Activated CD4-positive, CD25-positive, alpha-beta regulatory T cell (primary cell): ENCODE measurements around the gene PAH.
"Not testable (repeated sequence)": the region's sequence is repeated elsewhere in the genome, so short reads cannot be mapped to it uniquely, and the experiment has no call there.

Source experiments
- DNase-seq, 4 experiments: peaks; one replicate each; lab custom pipeline; 2025; lab: John Stamatoyannopoulos, UW

PAH gene

DNA sequence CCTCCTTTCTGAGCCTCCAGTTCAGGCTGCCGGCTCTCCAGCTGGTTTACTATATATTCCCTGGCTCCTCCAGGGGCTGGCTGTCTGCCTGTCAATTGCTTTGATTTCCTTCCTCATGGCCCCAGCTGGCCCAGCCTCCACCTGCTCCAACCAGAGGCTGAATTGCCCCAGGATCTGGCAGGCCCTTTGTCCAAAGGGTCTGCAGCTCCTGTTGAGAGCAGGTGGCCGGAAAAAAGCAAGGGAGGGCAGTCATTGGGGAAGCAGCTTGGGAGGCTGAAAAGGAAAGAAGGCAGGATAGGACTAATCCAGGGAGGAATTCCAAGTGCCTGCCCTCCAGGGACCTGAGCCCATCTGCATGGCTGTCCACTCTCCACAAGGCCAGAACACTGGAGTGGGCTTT is 25.3 kb downstream of the PAH start:
- DNase-seq = no peak

DNA sequence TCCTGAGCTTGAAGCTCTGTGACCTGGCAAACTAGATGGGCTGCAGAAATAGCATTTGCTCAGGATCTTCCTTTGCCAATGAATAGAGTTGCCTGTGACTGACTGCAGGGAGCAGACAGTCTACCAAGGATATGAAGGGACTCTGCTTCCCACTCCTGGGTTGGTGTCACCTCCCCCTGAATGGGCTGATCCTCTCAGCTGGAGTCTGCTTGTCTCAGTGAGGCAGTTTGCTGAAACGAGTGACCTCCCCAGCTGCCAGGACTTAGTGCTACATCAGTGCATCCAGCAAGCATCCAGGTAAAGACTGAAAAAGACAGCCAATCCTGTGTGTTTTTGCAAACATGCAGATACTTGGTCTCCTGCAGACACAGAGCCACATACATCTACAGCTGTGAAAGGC is 28.5 kb downstream of the PAH start:
- DNase-seq = no peak

DNA sequence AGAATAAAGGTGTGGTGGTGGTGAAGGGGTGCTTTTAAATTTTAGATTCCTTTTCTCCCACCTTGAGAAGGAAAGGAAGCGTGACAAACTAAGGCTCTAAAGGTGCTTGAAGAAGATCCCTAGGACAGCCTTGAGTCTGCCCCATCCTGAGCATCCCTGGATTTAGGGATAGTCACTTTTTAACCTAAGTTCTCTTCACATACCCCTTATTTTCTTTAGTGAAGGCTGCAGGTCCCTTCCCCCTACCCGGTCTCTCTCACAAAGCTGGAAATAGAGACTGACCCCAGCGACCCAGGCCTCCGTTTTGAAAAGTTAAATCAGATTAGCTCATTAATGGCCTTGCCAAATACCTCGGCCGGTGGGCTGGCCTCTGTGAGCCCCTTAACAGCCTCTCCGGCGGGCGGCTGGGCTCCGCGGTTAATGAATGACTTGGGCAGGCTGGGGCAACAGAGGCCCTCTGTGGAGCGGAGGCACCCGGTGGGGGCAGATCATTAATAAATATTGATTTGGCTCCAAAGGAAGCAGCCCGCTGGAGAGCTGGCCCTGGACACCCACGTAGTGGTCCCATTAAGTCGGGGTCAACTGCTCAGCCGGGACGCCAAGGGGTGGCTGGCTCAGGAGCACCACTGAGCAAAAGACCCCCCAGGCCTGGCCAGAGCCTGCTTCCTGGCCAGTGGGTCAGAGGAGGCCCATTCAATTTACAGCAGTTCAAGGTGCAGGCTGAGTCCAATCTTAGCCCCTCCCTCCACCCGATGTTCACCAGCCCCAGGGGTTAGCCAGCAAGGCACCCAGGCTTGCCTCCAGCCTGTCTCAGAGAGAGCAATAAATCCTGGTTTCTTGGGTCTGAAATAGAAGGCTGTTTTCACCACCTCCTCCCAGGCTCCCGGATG is 31.8 kb downstream of the PAH start:
- no peak for DNase-seq

DNA sequence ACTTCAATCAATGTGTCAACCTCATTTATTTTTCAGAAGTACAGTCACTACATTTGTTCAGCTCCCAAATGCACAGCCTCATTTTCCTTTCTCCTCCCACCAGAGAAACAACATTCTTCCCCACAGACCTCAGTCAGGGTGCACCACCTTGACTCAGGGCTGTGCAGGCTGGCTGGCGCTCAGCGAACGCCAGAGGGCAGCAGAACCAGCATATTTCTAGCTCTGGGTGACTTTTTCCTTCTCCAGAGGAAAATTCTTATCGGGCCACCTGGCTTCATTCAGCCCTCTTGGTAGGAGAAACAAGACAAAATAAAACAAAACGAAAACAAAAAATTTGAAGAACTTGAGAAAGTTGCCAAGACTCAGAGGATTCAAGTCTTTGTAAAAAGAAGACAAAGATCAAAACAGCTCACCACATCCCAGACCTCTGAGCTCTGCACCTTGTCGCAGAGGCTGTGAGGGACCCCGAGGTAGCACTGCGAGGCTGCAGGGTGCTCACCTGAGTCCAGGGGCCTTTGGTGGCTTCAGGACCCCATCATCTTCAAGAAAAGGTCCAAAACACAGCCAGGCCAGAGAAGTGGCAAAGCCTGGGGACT is 33.7 kb downstream of the PAH start:
- peak in 3 of 4 experiments; percentile 1 to 11 (median 4) for DNase-seq

DNA sequence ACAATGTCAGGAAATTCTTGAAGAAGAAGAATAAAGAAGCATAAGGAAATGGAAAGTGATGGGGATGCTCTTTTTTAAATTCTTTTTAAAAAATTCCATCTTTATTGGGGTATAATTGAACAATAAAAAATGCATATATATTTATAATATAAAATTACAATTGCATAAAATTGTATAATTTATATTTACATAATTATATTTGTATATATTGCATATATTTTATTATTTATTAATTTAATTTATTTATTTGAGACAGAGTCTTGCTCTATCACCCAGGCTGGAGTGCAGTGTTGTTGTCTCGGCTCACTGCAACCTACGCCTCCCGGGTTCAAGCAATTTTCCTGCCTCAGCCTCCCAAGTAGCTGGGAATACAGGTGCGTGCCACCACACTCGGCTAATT is 36.3 kb downstream of the PAH start:
- no peak for DNase-seq

DNA sequence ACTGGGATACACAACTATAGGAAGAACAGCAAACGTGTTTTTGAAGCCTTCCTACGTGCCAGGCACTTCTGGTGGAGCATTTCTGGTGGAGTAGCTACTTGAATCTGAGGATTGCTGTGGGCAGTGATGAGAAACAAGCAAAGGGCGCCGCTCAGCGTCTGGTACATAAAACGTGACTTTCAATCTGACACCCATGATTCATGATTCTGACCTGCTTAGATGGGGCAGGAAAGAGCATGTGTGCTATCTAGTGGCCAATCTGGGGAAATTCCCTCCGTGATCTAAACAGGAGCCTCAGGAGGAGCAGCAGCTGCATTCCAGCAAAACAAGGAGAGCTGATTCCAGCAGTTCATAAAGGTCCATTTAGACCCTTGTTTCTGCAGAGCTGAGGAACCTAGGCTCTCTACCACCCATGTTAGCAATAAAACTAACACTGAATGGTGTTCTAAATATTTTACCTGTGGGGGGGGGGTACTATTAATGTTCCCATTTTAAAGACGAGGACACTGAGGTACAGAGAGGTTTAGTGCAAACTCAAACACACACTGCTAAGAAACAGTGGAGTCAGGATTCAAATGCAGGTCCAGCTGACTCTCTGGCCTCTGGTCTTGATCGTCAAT is 37.8 kb downstream of the PAH start:
- no peak for DNase-seq

DNA sequence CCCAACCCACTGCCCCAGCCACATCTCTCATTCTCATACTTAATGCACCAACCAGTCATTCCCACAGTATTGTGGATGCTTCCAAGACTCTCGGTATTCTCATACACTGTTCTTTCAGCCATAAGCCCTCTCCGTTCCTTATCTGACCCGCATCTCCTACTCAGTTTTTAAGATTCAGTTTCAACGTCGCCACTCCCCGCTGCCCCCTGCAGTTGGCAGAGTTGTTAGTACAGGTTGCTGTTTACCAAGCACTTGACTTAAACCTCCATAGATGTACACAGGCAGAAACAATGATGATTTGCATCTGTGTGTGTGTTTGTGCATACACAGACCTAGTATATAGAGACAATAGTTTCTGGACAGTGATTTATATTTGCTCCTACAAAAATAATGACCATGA is 40.2 kb downstream of the PAH start:
- no peak for DNase-seq

DNA sequence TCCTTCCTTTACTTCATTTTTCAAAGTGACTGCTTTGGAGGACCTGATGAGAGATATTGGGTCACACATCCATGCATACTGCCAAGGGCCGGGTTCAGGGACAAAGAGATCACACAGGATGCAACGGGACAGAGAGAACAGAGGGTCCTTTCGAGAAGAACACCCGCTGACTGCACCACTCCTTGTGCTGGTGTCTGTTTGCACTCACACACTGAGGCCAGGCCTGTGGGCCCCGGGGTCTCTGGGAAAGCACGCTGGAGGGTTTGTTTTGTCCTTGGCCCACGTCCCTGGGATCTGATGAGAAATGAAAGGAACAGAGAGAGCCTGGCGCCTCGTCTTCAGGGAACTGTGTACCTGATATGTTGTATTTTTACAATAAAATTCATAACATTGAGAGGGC is 42.2 kb downstream of the PAH start:
- no peak for DNase-seq

DNA sequence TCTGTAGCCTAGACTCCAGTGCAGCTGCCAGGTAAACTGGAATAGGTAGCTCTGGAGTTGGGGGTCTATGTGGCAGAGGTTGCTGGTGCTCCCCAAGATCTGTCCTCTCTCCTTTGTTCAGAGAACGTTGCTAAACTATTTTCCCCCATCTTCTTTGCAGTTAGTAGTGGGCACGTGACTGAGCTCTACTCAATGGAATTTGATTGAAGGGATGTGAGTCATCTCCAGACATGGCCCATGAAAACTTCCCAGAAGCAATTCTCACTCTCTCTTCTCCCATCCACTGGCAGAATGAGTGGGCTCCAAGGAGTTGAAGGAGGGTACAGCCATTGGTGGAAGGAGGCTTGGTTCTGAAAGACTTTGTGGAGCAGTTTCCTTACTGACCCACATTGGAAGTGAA is 44.0 kb downstream of the PAH start:
- DNase-seq = no peak

DNA sequence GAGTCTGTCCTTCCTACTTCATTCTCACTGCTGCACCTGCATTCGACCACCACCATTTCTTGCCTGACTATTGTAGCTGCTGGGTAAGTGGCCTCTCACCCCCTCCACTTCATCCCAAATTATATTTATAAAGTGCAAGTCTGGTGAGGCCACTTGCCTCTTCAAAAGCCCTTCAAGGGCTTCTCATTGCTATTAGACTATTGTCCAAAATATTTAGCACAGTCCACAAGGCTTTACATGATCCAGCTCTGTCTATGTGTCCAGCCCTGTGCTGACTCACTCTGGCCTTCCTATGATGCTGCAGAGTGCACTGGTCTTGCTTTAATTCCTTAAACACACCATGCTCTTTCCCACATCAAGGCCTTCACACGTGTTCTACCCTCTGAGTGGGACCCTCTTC is 46.0 kb downstream of the PAH start:
- DNase-seq = no peak

DNA sequence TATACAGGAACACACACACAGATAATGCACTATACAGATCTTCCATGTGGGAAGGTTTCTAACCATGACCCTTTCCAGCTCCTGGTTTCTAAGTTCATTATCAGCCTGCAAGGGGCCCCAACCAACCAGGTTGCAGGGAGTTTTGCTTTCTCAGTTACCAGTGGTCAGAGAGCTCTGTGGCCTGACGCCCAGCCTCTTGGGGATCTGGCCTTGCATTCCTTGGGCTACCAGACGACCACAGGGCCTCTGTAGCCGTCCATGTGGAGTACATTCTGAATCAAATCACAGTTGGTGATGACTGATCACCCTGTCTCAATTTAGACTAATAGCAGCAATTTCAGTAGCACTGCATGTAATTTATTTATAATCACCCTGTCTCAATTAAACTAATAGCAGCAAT is 47.5 kb downstream of the PAH start:
- DNase-seq = no peak

DNA sequence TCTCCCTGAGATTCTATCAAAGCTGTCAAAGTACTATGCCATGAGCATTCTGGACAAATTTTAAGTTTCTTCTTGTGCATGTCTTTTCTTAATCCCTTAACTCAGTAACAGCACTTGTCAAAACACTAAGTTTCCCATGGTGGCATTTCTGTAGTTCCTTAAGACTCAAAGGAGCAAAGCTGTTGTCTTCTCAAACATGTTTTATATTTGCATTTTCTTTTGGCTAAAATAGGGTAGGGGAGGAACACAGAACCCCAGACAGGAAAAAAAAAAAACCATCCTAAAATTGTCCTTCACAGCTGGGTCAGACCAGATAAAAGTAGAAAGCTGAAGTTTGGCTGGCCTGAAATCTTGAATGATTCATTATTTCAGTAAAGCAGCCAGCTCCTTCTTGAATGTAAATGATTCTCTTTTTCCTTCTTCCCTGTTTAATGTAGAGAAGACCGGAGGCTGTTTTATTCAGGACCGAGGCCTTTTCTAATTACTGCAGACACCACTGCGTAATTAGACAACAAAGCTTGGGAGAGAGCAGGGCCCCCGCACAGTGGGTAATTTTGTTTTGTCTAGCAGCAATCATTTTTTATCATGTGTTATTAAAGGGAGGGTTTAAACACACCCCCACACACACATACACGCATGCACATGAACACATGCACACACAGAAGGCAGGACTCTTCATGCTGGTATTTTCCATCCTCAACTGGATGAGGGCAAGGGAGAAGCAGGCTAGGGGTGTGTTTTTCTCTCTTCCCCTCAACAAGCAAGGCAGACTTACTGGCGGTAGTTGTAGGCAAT is 51.0 kb downstream of the PAH start:
- no peak for DNase-seq

DNA sequence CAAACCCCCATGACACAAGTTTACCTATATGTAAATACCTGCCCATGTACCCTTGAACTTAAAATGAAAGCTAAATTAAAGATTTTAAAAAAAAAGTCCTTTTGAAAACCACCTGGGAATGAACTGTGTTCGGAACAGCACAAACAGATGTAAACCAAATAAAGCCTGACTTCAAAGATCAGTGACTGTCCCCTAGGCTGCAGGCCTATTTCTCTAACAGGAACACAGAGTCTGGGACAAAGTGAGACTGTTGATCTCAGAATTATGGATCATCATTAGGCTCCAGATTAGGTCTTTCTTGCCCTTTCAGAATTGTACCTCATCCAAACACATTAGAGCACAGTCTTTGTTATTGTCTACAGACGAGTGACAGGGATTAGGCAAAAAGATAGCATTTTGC is 54.6 kb downstream of the PAH start:
- no peak for DNase-seq

DNA sequence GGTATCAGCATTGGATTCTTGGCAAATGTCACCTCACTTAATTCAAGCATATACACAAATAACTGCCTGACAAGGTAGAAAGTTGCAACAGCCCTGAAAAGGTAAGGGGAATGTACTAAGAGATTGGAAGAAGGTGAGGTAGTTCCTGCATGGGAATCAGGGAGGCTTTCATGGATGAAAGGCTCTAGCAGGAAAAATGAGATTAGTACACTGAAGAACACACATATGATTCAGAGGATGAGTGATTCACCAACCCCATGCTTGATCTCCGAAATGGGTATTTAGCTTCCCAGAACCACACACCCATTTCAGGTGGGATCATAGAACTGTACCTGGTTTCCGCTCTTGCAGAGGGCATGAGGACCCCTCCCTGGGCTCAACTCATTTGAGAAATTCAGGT is 65.8 kb downstream of the PAH start:
- DNase-seq = no peak

DNA sequence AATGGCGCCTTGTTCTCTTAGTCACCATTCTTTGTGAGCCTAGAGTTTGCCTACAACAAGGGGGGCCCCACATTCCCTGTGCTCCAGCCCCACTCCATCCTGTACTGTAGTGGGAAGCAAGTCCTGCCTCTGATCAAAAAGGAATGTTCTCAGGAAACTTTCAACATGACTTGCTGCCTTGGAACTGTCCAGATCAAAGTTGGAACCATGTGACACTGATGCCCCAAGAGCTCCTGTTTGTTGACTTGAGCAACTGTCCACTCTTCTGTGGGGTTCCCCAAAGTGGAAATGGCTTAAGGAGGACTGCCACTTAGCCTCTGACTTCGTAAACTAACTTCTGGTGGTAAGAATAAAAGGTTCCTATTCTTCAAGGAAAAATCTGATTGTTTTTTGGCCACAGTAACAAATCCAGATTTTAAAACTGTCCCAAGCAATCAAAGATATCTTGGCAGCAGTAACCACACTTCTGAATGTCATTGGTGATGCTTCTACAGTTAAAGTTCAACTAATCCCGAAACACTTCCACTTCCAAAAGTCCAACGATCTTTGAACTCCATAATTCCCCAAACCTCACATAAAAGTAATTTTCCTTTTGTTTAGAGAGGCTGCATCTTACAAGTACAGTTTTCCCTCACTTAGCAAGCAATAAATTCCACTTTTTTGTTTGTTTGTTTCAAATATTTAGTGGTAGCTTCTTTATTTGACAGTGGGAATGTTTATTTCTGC is 67.2 kb downstream of the PAH start:
- no peak for DNase-seq

DNA sequence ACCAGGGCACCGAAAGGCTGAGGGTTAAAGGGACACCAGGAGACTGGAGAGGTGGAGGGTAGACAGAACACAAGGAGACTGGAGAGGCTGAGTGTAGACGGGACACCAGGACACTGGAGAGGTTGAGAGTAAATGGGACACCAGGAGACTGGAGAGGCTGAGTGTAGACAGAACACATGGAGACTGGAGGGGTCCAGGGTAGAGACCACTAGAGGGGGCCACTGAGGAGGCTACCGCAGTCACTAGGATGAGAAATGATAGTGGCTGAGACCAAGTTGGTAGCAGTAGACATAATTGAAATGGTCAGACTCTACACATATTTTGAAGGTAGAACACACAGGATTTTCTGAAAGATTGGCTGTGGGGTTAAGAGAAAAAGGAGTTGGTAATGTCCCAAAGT is 68.2 kb downstream of the PAH start:
- no peak for DNase-seq

DNA sequence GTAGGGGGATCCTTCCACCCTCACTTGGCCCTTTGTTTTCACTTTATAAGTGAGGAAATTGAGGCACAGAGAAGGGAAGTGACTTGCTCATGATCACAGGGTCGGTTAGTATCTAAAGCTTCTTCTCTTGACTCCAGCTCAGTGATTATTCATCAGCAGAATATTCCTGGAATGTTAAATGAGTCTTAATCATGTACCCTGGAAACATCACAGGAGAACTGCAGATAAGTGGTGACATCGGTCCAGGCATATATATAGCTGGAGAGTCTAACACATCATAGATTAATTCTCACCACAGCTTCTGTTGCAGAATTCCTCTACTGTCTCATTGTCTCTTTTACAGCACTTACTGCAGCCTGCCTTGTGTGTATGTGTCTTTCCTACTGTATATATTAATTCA is 69.9 kb downstream of the PAH start:
- no peak for DNase-seq

DNA sequence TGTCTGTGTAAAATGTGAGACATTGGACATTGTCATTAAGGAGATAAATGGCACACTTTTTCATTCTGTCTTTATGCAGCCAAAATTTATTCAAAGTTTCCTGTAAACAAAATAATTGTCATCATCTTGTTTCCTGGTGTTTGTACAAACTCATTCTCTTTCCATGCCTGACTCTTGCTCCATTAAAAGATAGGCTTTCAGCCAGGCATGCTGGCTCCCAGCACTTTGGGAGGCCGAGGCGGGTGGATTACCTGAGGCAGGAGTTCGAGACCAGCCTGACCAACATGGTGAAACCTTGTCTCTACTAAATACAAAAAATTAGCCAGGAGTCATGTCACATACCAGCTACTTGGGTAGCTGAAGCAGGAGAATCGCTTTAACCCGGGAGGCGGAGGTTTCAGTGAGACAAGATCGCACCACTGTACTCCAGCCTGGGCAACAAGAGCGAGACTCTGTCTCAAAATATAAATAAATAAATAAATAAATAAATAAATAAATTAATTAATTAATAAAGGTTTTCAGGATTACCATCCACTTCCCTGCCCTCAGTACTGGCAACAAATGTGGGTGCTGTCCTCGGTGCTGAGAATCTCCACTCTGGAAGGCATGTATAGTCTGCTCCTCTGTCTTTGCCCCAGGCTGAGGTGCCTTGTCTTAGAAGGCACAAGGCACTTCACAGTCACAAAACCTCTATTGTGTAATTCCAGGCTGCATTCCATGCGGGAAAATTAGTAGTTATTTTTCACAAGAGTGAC is 83.2 kb downstream of the PAH start:
- no peak for DNase-seq

DNA sequence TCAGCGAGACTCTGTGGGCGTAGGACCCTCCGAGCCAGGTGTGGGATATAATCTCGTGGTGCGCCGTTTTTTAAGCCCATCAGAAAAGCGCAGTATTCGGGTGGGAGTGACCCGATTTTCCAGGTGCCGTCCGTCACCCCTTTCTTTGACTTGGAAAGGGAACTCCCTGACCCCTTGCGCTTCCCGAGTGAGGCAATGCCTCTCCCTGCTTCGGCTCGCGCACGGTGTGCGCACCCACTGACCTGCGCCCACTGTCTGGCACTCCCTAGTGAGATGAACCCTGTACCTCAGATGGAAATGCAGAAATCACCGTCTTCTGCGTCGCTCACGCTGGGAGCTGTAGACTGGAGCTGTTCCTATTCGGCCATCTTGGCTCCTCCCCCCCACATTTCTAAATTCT is 84.2 kb downstream of the PAH start:
- DNase-seq = not testable (repeated sequence)

DNA sequence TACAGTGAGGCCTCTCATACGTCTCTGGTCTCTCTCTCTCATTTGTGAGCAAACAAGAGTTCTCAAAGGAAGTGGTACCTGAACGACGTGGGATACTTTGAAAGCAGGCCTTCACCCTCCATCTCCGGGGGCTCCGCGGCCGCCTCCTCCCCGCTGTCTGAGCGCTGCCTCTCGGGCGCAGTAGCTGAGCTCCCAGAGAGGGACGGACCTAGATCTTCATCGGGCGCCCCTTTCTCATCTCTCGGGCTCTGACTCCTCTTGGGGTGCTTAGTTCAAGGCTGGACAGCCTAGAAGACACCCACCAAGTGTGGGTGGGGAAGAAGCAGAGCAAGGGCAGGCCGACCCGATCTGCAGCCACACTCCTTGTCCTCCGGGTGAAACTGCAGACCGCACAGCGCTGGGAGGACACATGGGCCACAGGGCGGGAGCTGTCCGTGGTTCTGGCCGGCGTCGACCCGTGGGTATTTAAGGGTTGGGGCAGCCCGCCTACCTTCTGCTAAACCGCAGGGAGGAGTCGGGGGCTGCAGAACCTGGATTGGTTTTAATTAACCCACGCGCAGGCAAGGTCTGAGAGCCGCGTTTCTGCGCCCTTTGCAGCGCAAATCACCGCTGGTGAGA is 92.7 kb downstream of the PAH start:
- DNase-seq = no peak

DNA sequence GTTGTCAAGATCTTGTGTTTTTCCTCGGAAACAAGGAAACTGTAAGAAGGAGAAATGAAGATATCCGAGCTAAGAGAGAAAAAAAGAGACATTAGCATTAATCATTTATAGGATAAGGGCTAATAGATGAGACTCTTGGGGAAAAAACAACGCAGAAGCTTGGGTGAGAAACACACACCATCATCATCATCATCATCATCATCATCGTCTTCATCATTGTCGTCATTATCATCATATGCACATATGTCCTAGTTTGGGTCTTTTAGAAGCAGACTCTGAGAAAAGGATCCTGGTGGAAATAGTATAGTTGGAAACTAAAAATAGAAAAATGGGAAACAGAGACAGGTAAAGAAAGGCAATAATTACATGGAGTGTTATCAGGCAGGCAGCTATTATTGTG is 95.9 kb downstream of the PAH start:
- no peak for DNase-seq
